NT2/D1 (cell line): ENCODE results near the gene LIPK.
"Not testable (repeated sequence)": the region's sequence is repeated elsewhere in the genome, so short reads cannot be mapped to it uniquely, and the experiment has no call there.

ENCODE experiments used
- DNase-seq: peaks from one replicate; pipeline ENCODE4 v3.0.0-alpha.2; 2011; ENCODE audit warnings: low read depth, low spot score
- H3K27me3 ChIP-seq: 2 replicates; pipeline ENCODE4 v1.6.0; 2011; ENCODE audit warnings: mild to moderate bottlenecking; ENCODE audit not compliant: insufficient read length, insufficient read depth
- H3K36me3 ChIP-seq: 2 replicates; pipeline ENCODE4 v1.6.1; 2011; ENCODE audit warnings: mild to moderate bottlenecking, low read length, mixed read lengths; ENCODE audit not compliant: insufficient read depth, insufficient read length
- H3K4me1 ChIP-seq: 2 replicates; pipeline ENCODE4 v1.5.1; 2011; ENCODE audit not compliant: insufficient read depth, insufficient read length
- H3K4me3 ChIP-seq: 2 replicates; pipeline ENCODE4 v1.5.1; 2011; ENCODE audit warnings: low read depth; ENCODE audit not compliant: insufficient read length
- H3K9ac ChIP-seq: 2 replicates; pipeline ENCODE4 v1.6.0; 2011; ENCODE audit warnings: low read depth; ENCODE audit not compliant: insufficient read length
- H3K9me3 ChIP-seq: 2 replicates; pipeline ENCODE4 v1.5.1; 2011; ENCODE audit warnings: mild to moderate bottlenecking, low read length; ENCODE audit not compliant: insufficient read depth
- SUZ12 ChIP-seq: IDR thresholded peaks from 2 replicates; pipeline ENCODE4 v1.6.1; 2011; ENCODE audit not compliant: insufficient read length, insufficient read depth; ENCODE audit errors: extremely low read depth
- YY1 ChIP-seq: IDR thresholded peaks from 2 replicates; pipeline ENCODE4 v1.6.1; 2011; ENCODE audit not compliant: insufficient read length, insufficient read depth
- ZNF274 ChIP-seq: IDR thresholded peaks from 2 replicates; pipeline ENCODE4 v1.6.1; 2011; ENCODE audit warnings: mild to moderate bottlenecking, low read depth, low read length

The LIPK gene

DNA sequence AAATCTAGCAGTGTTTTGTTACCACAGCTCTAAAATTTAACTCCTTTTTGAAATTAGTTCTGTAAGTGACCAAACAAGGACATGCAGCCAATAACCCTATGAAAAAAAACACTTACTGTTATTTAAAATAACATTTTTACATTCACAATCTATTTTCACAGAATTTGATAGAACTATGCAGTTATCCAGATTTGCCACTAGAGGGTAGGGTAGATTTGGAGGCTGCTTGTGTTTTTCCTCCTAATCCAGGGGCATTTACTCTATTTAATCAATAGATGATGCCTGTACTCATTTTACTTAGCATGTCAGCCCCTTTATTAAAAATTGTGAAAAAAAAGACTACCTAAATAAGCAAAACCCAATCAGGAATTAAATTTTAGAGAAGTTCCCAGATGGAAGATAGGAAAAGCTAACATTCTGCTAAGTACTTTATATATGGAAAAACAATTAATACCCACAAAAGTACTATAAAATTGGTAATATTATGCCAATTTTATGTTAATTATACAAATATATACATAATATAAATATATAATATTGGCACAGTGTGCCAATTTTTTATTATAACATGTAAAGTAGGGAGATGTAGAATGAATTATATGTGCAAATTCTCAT, 18.1 kb upstream of the LIPK start:
- no peak for DNase-seq
- H3K9ac ChIP-seq, result no peak overlapping the region
- no peaks in the 10 kb centered on the region for H3K36me3 ChIP-seq
- H3K9me3 ChIP-seq, result no peaks in the 10 kb centered on the region
- no peaks in the 10 kb centered on the region for H3K4me1 ChIP-seq
- H3K4me3 ChIP-seq, result no peak overlapping the region
- TF ChIP-seq SUZ12 (no peak), ZNF274 (no peak), YY1 (no peak)
- H3K27me3 ChIP-seq, result no peaks in the 10 kb centered on the region

- no peak overlapping the region for H3K9ac ChIP-seq
- DNase-seq, result no peak
- H3K4me1 ChIP-seq, result no peaks in the 10 kb centered on the region
- H3K36me3 ChIP-seq, result no peaks in the 10 kb centered on the region
- no peak for TF ChIP-seq YY1
- no peak for TF ChIP-seq ZNF274
- no peak for TF ChIP-seq SUZ12
- no peaks in the 10 kb centered on the region for H3K9me3 ChIP-seq
- no peaks in the 10 kb centered on the region for H3K27me3 ChIP-seq
- no peak overlapping the region for H3K4me3 ChIP-seq
These were observed 16.7 kb upstream of the LIPK start for GRCh38 chr10:88689366-88689765.

GRCh38 chr10:88693392-88694020, 12.5 kb upstream of the LIPK start:
- peaks cover 26% of the 10 kb centered on the region for H3K27me3 ChIP-seq
- DNase-seq, result no peak
- H3K36me3 ChIP-seq, result no peaks in the 10 kb centered on the region
- no peak for TF ChIP-seq ZNF274
- TF ChIP-seq SUZ12, result no peak
- TF ChIP-seq YY1, result no peak
- no peaks in the 10 kb centered on the region for H3K9me3 ChIP-seq
- no peak overlapping the region for H3K9ac ChIP-seq
- no peak overlapping the region for H3K4me3 ChIP-seq
- no peaks in the 10 kb centered on the region for H3K4me1 ChIP-seq

DNA sequence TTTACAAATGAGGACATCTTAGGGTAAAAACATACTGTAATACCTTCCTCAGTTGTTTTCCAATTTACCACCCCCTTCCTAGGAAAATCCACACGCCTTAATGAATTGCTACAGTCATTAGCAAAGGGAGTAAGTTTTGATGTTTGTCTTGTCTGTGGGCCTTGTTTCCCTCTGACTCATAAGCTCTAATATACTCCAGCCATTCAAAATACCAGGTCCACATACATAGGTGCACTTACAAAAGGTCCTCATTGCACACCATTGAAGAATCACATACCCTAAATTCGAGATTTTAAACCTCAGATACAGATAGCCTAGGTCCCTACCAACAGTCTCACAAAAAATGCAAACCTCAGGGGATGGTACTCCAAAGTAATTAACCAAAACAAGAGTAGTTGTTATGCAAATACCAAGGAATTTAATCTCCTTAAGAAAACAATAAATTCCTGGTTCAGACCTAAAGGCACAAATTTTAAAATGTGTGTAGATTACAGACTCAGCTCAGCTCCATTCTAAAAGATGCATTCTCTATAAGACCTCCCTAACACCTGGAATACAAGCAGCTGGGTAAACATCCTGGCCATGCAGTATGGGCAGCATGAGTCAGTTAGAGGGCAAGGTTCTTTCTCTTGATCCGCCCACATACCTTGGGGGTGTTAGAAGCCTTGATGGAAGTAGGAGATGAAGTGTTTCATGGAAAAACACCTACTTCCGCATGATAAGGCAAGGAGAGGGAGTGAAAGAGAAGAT, 3.0 kb upstream of the LIPK start:
- Histone ChIP-seq H3K4me3 (no peak overlapping the region), H3K9ac (no peak overlapping the region), H3K9me3 (no peaks in the 10 kb centered on the region), H3K4me1 (no peaks in the 10 kb centered on the region), H3K36me3 (no peaks in the 10 kb centered on the region), H3K27me3 (peaks cover 71% of the 10 kb centered on the region)
- peak; percentile 63 for DNase-seq
- TF ChIP-seq ZNF274 (no peak), YY1 (no peak), SUZ12 (no peak)

DNA sequence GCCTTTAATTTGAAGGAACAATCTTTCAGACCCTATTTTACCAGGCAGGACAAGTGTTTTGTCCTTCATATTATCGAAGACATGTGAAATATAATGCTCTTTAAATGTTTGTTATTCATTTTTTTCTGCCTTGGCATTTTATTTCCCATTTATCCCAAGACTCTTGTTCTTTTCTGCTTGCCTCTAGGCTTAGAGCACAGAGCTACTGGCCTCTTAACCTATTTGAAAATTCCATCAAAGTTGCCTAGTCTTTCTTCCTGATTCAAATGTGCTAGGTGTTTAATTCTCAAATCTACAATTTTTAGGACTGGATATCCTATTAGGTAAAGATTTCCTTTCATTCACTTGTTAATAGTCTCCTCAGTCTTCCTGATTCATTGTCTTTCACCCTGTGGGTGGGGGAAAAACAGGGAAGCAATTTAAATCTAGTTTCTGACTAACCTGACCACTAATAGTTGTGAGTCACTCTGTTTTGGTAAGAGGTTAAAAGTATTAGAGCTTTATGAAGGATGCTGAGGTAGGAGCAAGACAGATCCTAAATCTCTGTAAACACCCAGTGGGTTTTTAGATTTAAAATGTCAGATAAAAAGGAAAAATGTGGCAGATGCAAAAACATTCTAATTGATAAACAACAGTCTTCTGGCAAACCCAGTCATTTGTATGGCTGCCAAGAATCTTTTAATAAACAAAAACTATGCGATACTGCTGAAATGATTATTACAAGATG, 1.5 kb downstream of the LIPK start:
- TF ChIP-seq YY1, result no peak
- no peak for TF ChIP-seq SUZ12
- TF ChIP-seq ZNF274, result no peak
- no peak for DNase-seq
- no peaks in the 10 kb centered on the region for H3K4me1 ChIP-seq
- peaks cover 27% of the 10 kb centered on the region for H3K27me3 ChIP-seq
- H3K4me3 ChIP-seq, result no peak overlapping the region
- no peak overlapping the region for H3K9ac ChIP-seq
- H3K36me3 ChIP-seq, result no peaks in the 10 kb centered on the region
- no peaks in the 10 kb centered on the region for H3K9me3 ChIP-seq

GRCh38 chr10:88709361-88709760, 3.3 kb downstream of the LIPK start:
- H3K4me1 ChIP-seq, H3K9me3 ChIP-seq, H3K4me3 ChIP-seq, DNase-seq, H3K36me3 ChIP-seq, H3K9ac ChIP-seq: not testable (repeated sequence)
- peaks cover 23% of the 10 kb centered on the region for H3K27me3 ChIP-seq

GRCh38 chr10:88715517-88715916, 9.5 kb downstream of the LIPK start:
- no peaks in the 10 kb centered on the region for H3K4me1 ChIP-seq
- DNase-seq, result no peak
- H3K27me3 ChIP-seq, result no peaks in the 10 kb centered on the region
- H3K9me3 ChIP-seq, result no peaks in the 10 kb centered on the region
- H3K4me3 ChIP-seq, result no peak overlapping the region
- no peak overlapping the region for H3K9ac ChIP-seq
- no peaks in the 10 kb centered on the region for H3K36me3 ChIP-seq
- TF ChIP-seq SUZ12, result no peak
- no peak for TF ChIP-seq YY1
- no peak for TF ChIP-seq ZNF274
